GM23338 (cell line): Measurements from ENCODE around the gene NUTM2G. TPM values are rescaled to one million over a fixed set of nuclear protein-coding genes. Genes with fewer than 3 reads are reported as not detected.
"Not testable (repeated sequence)": the region's sequence is repeated elsewhere in the genome, so short reads cannot be mapped to it uniquely, and the experiment has no call there.

Experiments used
- ATAC-seq: fragments of 200-7000 bp; cut with Tn5 transposase; 3 replicates; pipeline ENCODE4 v1.9.1; 2020
- DNase-seq: peaks from one replicate; pipeline ENCODE4 v3.0.0-alpha.2; 2015; ENCODE audit warnings: low spot score
- H2AFZ ChIP-seq: fragments of 200-600 bp; sonication (generic); 2 replicates; pipeline ENCODE4 v1.8.0; 2016; ENCODE audit warnings: antibody characterized with exemption, mild to moderate bottlenecking, moderate library complexity
- H3F3A ChIP-seq: fragments of 200-600 bp; sonication (generic); replicated peaks from 2 replicates; pipeline ENCODE4 v1.8.0; 2017; ENCODE audit warnings: antibody characterized with exemption, mixed run types, low read depth
- H3K27ac ChIP-seq: fragments of 200-600 bp; sonication (generic); 2 replicates; pipeline ENCODE4 v1.6.1; 2016; ENCODE audit warnings: low read depth
- H3K27me3 ChIP-seq: fragments of 200-600 bp; sonication (generic); 2 replicates; pipeline ENCODE4 v1.8.0; 2016; ENCODE audit warnings: mild to moderate bottlenecking, mixed run types, moderate library complexity; ENCODE audit not compliant: insufficient read depth
- H3K36me3 ChIP-seq: fragments of 200-600 bp; sonication (generic); 2 replicates; pipeline ENCODE4 v1.8.0; 2016; ENCODE audit warnings: mild to moderate bottlenecking; ENCODE audit not compliant: insufficient read depth
- H3K4me1 ChIP-seq: fragments of 200-600 bp; sonication (generic); 2 replicates; pipeline ENCODE4 v1.8.0; 2016; ENCODE audit warnings: mild to moderate bottlenecking, moderate library complexity; ENCODE audit not compliant: insufficient read depth
- H3K4me2 ChIP-seq: fragments of 200-600 bp; sonication (generic); 2 replicates; pipeline ENCODE4 v1.7.1; 2017; ENCODE audit warnings: mixed run types
- H3K4me3 ChIP-seq: fragments of 200-600 bp; sonication (generic); 2 replicates; pipeline ENCODE4 v1.6.1; 2016; ENCODE audit warnings: mixed run types
- H3K79me2 ChIP-seq: fragments of 200-600 bp; sonication (generic); replicated peaks from 2 replicates; pipeline ENCODE4 v1.8.0; 2017; ENCODE audit warnings: mild to moderate bottlenecking; ENCODE audit not compliant: insufficient read depth
- H3K9me2 ChIP-seq: fragments of 200-600 bp; sonication (generic); 2 replicates; pipeline ENCODE4 v1.8.0; 2017; ENCODE audit not compliant: insufficient read depth
- H4K20me1 ChIP-seq: fragments of 200-600 bp; sonication (generic); replicated peaks from 2 replicates; pipeline ENCODE4 v1.8.0; 2017; ENCODE audit warnings: mild to moderate bottlenecking; ENCODE audit not compliant: insufficient read depth
- H3K27ac Mint-ChIP-seq: 2 replicates; pipeline ENCODE4 v1.8.0; 2020; ENCODE audit warnings: inconsistent platforms, mild to moderate bottlenecking, moderate library complexity, mixed read lengths
- H3K27me3 Mint-ChIP-seq: 3 replicates; pipeline ENCODE4 v1.8.0; 2022; ENCODE audit warnings: low read depth, mild to moderate bottlenecking, moderate library complexity, mixed read lengths, inconsistent platforms; ENCODE audit not compliant: insufficient read depth, poor library complexity
- H3K36me3 Mint-ChIP-seq: 3 replicates; pipeline ENCODE4 v1.8.0; 2021; ENCODE audit warnings: low read depth, mild to moderate bottlenecking, inconsistent platforms, moderate library complexity, mixed read lengths
- H3K4me1 Mint-ChIP-seq: 3 replicates; pipeline ENCODE4 v1.8.0; 2020; ENCODE audit warnings: mild to moderate bottlenecking, inconsistent platforms, mixed read lengths
- H3K4me3 Mint-ChIP-seq: 3 replicates; pipeline ENCODE4 v1.8.0; 2021; ENCODE audit warnings: moderate library complexity, mild to moderate bottlenecking, inconsistent platforms, mixed read lengths
- H3K9me3 Mint-ChIP-seq: 3 replicates; pipeline ENCODE4 v1.8.0; 2020; ENCODE audit warnings: moderate library complexity, mild to moderate bottlenecking, inconsistent platforms, mixed read lengths
- CTCF ChIP-seq, 2 experiments: fragments of 200-600 bp in 1 of 2; sonication (generic) in 1 of 2; conservative IDR thresholded peaks; 2 replicates each; pipeline versions ENCODE4 v1.5.1 to v1.6.1; 2016 to 2017; ENCODE audit warnings: antibody characterized with exemption in 2 of 2, low read depth in 2 of 2, mild to moderate bottlenecking in 2 of 2, moderate library complexity in 1 of 2
- polyA plus RNA-seq: library from polyadenylated mRNA; unstranded; fragments of >200 nt; fragmentation: Nextera tagmentation; extraction: Ambion mirVana; gene quantifications from 2 replicates; pipeline ENCODE4 v1.2.1, GENCODE V29; 2016
- total RNA-seq: library from RNA; depleted of rRNA; stranded (reverse); fragments of >200 nt; shearing (Covaris generic); gene quantifications from 2 replicates; pipeline ENCODE4 v1.2.3, GENCODE V29; 2014

The NUTM2G gene
- total and polyA plus RNA-seq, 2 experiments from 2014 or later: 0.76 to 1.6 TPM

GRCh38 chr9:96915539-96915938 lies 13.1 kb upstream of the NUTM2G start:
- not testable (repeated sequence) for H3F3A ChIP-seq, H4K20me1 ChIP-seq, H3K9me2 ChIP-seq, H3K4me1 Mint-ChIP-seq, H3K27me3 Mint-ChIP-seq, H3K4me3 Mint-ChIP-seq, H3K27ac ChIP-seq, H3K9me3 Mint-ChIP-seq, H3K36me3 ChIP-seq, DNase-seq, ATAC-seq, H3K27ac Mint-ChIP-seq, H3K4me3 ChIP-seq, H3K36me3 Mint-ChIP-seq, H3K4me2 ChIP-seq, H3K4me1 ChIP-seq, H2AFZ ChIP-seq, H3K79me2 ChIP-seq, H3K27me3 ChIP-seq

- H3K27me3 Mint-ChIP-seq, H3K79me2 ChIP-seq, H3K4me3 Mint-ChIP-seq, H3K27ac ChIP-seq, H3K9me2 ChIP-seq, H3K4me1 ChIP-seq, H3K36me3 ChIP-seq, H3K4me2 ChIP-seq, DNase-seq, H3K36me3 Mint-ChIP-seq, H3K27me3 ChIP-seq, H4K20me1 ChIP-seq, H3K9me3 Mint-ChIP-seq, H3F3A ChIP-seq, H2AFZ ChIP-seq, H3K4me1 Mint-ChIP-seq, H3K27ac Mint-ChIP-seq, H3K4me3 ChIP-seq: not testable (repeated sequence)
- ATAC-seq: peak; percentile 69
These were observed 12.1 kb upstream of the NUTM2G start for GRCh38 chr9:96916531-96916930.

- H3K27ac Mint-ChIP-seq, H3K27ac ChIP-seq, H3K9me3 Mint-ChIP-seq, H3K79me2 ChIP-seq, H3K27me3 ChIP-seq, H3F3A ChIP-seq, H2AFZ ChIP-seq, H3K4me1 ChIP-seq, H3K36me3 Mint-ChIP-seq, H3K27me3 Mint-ChIP-seq, H3K4me2 ChIP-seq, H3K4me3 Mint-ChIP-seq, H3K36me3 ChIP-seq, DNase-seq, H3K4me1 Mint-ChIP-seq, H3K9me2 ChIP-seq, H4K20me1 ChIP-seq, H3K4me3 ChIP-seq: not testable (repeated sequence)
- ATAC-seq: peak; percentile 31; the same call in 1 of the 3 replicates
These were observed 10.1 kb upstream of the NUTM2G start for GRCh38 chr9:96918550-96918949.

- not testable (repeated sequence) for H3K4me1 ChIP-seq, H3K27ac ChIP-seq, H3K4me3 ChIP-seq, H3K79me2 ChIP-seq, H3K4me3 Mint-ChIP-seq, H3K36me3 ChIP-seq, H3K27me3 ChIP-seq, H3K36me3 Mint-ChIP-seq, H3K27ac Mint-ChIP-seq, H3K9me2 ChIP-seq, H3F3A ChIP-seq, H3K27me3 Mint-ChIP-seq, H3K4me2 ChIP-seq, H2AFZ ChIP-seq, H3K9me3 Mint-ChIP-seq, DNase-seq, H3K4me1 Mint-ChIP-seq, H4K20me1 ChIP-seq, ATAC-seq
These were observed 7.8 kb upstream of the NUTM2G start for GRCh38 chr9:96920803-96921202.

- not testable (repeated sequence) for H3K79me2 ChIP-seq, H3K27ac Mint-ChIP-seq, H3K9me2 ChIP-seq, H3K4me3 Mint-ChIP-seq, H3K27me3 ChIP-seq, H4K20me1 ChIP-seq, H3K27ac ChIP-seq, H3K36me3 ChIP-seq, H3K4me2 ChIP-seq, H3K4me3 ChIP-seq, H3K9me3 Mint-ChIP-seq, H3K4me1 Mint-ChIP-seq, H3K27me3 Mint-ChIP-seq, H3F3A ChIP-seq, H3K4me1 ChIP-seq, H2AFZ ChIP-seq, H3K36me3 Mint-ChIP-seq
- TF ChIP-seq CTCF (conservative IDR thresholded peaks at IDR 0.05; ENCODE audit: low read depth in 2 of 2): peak; percentile 32 to 62; a peak in 3 of 4 replicates
- peak; percentile 45 for DNase-seq
- peak; percentile 56 for ATAC-seq
These were observed 3.1 kb upstream of the NUTM2G start for GRCh38 chr9:96925587-96925986.
